Tibial nerve (tissue), 4 donors: ENCODE measurements around the gene TTC6.

Experiments used
- CTCF ChIP-seq, 5 experiments: fragments of 200-600 bp in 3 of 5; fragments of 450-650 bp in 2 of 5; sonication (generic) in 3 of 5; IDR thresholded peaks; one replicate each; pipeline ENCODE4 v1.5.1; 2016 to 2019; ENCODE audit warnings: antibody characterized with exemption in 5 of 5, mild to moderate bottlenecking in 3 of 5, moderate library complexity in 2 of 5
- EP300 ChIP-seq, 2 donors: sonication (generic); formaldehyde crosslinking; IDR thresholded peaks; one replicate each; pipeline ENCODE4 v1.6.1; 2017; ENCODE audit warnings: antibody characterized with exemption in 2 of 2, mild to moderate bottlenecking in 1 of 2
- POLR2A ChIP-seq, 2 donors: fragments of 450-650 bp; IDR thresholded peaks; one replicate each; pipeline ENCODE4 v1.6.1; 2017; ENCODE audit warnings: antibody characterized with exemption in 2 of 2, mild to moderate bottlenecking in 2 of 2, moderate library complexity in 2 of 2

- no peak for TF ChIP-seq POLR2A (IDR thresholded peaks at IDR 0.05)
- no peak for TF ChIP-seq CTCF (IDR thresholded peaks at IDR 0.05)
- TF ChIP-seq EP300 (IDR thresholded peaks at IDR 0.05): no peak
These were observed 36.7 kb upstream of the TTC6 start for GRCh38 chr14:37558740-37559139.
